ENCODE data around the gene HAUS7. TPM values are rescaled to one million over a fixed set of nuclear protein-coding genes. Genes with fewer than 3 reads are reported as not detected.

Gene HAUS7
- total RNA-seq, 4 donors from 2014 or later, result 7.0 to 34.8 (median 12.4) TPM

DNA sequence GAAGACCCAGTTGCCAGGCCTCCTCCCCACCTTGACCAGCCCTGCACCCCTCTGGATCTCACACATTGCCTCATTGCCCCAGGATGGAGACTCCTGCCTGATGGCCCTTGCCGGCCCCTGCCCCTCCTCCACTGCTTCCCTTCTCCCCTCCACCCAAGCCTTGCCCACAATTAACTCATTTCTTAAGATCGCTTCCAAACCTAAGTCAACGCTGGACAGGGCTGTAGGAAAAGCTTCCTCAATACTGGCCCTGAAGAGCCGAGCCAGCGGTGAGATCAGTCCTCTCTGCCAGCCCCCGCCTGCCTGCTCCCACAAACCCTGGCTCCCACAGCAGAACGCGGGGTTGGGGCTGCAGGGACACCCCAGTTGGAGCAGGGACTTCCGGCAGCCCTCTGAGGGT, 7.5 kb upstream of the HAUS7 start:
- WGBS, 2 donors (ENCODE audit: low coverage in 1 of 2), result 83% methylated on average over 9 of the region's 9 CpGs; no CpG with 5 or more reads in 1 of the 2 donors
- intact Hi-C loops (cut with DNase I; ENCODE audit: low total_unique reads), result no loop called here

DNA sequence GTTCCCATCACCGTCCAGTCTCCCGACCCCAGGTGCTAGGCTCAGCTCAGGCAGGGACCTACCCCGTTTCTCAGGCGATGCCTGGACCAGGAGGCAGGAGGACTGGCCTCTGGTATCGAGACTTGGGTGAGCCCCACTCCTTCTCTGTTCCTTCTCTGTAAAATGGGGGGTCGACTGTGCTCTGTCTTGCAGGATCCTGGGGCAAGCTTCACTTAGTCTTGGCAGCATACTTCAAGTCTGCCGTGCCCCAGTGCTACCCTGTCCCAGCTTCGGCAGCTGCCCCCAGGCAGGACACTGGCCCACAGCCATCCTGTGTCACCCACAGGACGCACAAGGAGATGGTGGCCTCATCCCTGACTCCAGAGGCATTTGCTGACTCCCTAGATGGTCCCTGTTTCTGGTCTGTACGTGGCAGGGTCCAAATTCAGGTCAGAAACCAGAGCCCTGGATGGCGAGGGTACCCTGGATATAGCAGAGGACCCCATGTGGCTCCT, 7.0 kb upstream of the HAUS7 start:
- no peak overlapping the region for H3K27ac ChIP-seq
- in situ Hi-C loops (cut with MboI; ENCODE audit: low pct_ligation_motif_present in 1 of 4, low pct_unique_long_range_greater_than_20kb in 1 of 4, low sequenced_read_pairs in 3 of 4) (no loop called here), intact Hi-C loops (cut with DNase I; ENCODE audit: low total_unique reads) (no loop called here)
- TF ChIP-seq POLR2AphosphoS5 (IDR thresholded peaks at IDR 0.05) (no peak), EP300 (IDR thresholded peaks at IDR 0.05; ENCODE audit: low read depth) (no peak), POLR2A (IDR thresholded peaks at IDR 0.05) (no peak)
- TF ChIP-seq, protein P1, sequence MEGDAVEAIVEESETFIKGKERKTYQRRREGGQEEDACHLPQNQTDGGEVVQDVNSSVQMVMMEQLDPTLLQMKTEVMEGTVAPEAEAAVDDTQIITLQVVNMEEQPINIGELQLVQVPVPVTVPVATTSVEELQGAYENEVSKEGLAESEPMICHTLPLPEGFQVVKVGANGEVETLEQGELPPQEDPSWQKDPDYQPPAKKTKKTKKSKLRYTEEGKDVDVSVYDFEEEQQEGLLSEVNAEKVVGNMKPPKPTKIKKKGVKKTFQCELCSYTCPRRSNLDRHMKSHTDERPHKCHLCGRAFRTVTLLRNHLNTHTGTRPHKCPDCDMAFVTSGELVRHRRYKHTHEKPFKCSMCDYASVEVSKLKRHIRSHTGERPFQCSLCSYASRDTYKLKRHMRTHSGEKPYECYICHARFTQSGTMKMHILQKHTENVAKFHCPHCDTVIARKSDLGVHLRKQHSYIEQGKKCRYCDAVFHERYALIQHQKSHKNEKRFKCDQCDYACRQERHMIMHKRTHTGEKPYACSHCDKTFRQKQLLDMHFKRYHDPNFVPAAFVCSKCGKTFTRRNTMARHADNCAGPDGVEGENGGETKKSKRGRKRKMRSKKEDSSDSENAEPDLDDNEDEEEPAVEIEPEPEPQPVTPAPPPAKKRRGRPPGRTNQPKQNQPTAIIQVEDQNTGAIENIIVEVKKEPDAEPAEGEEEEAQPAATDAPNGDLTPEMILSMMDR (IDR thresholded peaks at IDR 0.05), result no peak
- H3K4me3 ChIP-seq, result no peak overlapping the region
- H3K4me1 ChIP-seq, result peaks cover 0 to 5% (median 0%) of the 10 kb centered on the region in 4 donors
- H3K9me3 ChIP-seq, result no peaks in the 10 kb centered on the region
- no peak for DNase-seq
- H3K36me3 ChIP-seq, result no peaks in the 10 kb centered on the region
- 75% methylated on average over 8 of the region's 11 CpGs; no CpG with 5 or more reads in 1 of the 2 donors for WGBS, 2 donors (ENCODE audit: low coverage in 1 of 2)
- peaks cover 4% of the 10 kb centered on the region for H3K27me3 ChIP-seq

More for the DNA sequence above, 7.5 kb upstream of the HAUS7 start:
- Histone ChIP-seq H3K27ac (no peak overlapping the region), H3K4me1 (peaks cover 0 to 5% (median 0%) of the 10 kb centered on the region in 4 donors), H3K27me3 (peaks cover 4% of the 10 kb centered on the region), H3K36me3 (no peaks in the 10 kb centered on the region), H3K9me3 (no peaks in the 10 kb centered on the region), H3K4me3 (no peak overlapping the region)
- TF ChIP-seq POLR2AphosphoS5 (IDR thresholded peaks at IDR 0.05), result no peak
- TF ChIP-seq, protein P1 (IDR thresholded peaks at IDR 0.05), result no peak
- TF ChIP-seq POLR2A (IDR thresholded peaks at IDR 0.05), result no peak
- TF ChIP-seq EP300 (IDR thresholded peaks at IDR 0.05; ENCODE audit: low read depth), result no peak
- in situ Hi-C loops (cut with MboI; ENCODE audit: low pct_ligation_motif_present in 1 of 4, low pct_unique_long_range_greater_than_20kb in 1 of 4, low sequenced_read_pairs in 3 of 4), result no loop called here
- DNase-seq, result no peak

DNA sequence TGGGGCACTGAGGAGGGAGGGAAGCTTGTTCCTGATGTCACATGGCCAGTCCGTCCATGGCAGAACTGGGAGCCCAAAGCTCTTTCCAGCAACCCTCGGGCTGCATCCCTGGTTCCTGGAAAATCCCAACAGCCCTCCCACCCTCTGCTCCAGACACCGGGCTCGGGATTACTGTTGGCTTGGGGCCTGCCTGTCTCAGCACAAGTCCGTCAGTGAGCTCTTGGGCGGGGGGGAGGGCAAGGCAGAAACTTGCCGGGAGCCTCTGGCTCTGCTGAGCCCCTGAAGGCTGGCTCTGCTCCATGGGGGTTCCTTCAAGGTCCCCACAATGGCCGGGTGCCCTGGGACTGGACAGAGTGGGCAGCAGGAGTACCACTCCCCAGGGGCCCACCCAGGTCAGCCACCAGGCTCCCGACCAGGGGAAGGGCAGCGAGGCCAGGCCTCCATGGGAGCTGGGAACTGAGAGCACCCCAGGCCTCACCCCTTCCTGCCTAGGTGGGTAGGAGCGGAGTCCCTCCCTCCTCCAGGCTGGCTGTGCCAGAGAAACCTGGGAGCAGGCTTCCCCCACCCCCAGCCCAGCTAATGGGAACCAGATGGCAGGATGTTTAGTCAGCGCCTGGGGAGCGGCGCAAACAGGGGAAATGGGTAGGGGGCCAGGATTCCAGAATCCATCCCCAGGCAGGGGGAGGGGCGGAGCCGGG, 6.4 kb upstream of the HAUS7 start:
- Histone ChIP-seq H3K36me3 (no peaks in the 10 kb centered on the region), H3K4me1 (peaks cover 0 to 5% (median 0%) of the 10 kb centered on the region in 4 donors), H3K4me3 (no peak overlapping the region), H3K27ac (no peak overlapping the region), H3K9me3 (no peaks in the 10 kb centered on the region), H3K27me3 (peaks cover 4% of the 10 kb centered on the region)
- 90% methylated on average over 4 of the region's 16 CpGs; no CpG with 5 or more reads in 1 of the 2 donors for WGBS, 2 donors (ENCODE audit: low coverage in 1 of 2)
- intact Hi-C loops (cut with DNase I; ENCODE audit: low total_unique reads), result no loop called here
- TF ChIP-seq, protein P1 (IDR thresholded peaks at IDR 0.05), result no peak
- TF ChIP-seq POLR2AphosphoS5 (IDR thresholded peaks at IDR 0.05) (no peak), POLR2A (IDR thresholded peaks at IDR 0.05) (no peak), EP300 (IDR thresholded peaks at IDR 0.05; ENCODE audit: low read depth) (no peak)
- in situ Hi-C loops (cut with MboI; ENCODE audit: low pct_ligation_motif_present in 1 of 4, low pct_unique_long_range_greater_than_20kb in 1 of 4, low sequenced_read_pairs in 3 of 4), result no loop called here
- DNase-seq, result no peak

DNA sequence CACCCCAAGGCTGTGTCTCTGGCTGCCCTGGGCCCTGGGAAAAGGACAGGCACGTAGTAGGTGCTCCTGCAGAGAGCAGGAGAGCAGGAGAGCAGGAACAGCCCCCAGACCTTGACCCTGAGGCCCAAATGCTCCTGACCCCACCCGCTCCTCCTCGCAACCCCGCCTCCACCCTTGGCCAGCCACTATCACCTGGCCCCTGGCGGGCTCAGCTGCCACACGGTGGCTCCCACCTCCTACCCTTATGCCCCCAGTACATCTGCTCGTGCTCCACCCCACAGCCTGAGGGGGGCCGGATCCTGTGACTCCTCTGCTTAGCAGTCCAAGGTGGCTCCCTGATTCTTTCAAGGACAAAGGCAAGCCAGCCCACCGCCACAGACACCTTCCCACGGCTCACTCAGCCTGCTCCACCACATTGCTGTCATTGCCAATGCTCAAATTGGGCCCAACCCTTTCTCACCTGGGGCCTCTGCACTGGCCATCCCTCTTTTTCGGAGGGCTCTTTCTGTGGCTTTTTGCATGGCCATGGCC, 5.4 kb upstream of the HAUS7 start:
- Histone ChIP-seq H3K27me3 (peaks cover 4% of the 10 kb centered on the region), H3K36me3 (no peaks in the 10 kb centered on the region), H3K4me3 (no peak overlapping the region), H3K27ac (no peak overlapping the region), H3K9me3 (no peaks in the 10 kb centered on the region), H3K4me1 (peaks cover 0 to 5% (median 0%) of the 10 kb centered on the region in 4 donors)
- no peak for TF ChIP-seq POLR2A (IDR thresholded peaks at IDR 0.05)
- TF ChIP-seq, protein P1 (IDR thresholded peaks at IDR 0.05), result no peak
- no peak for TF ChIP-seq EP300 (IDR thresholded peaks at IDR 0.05; ENCODE audit: low read depth)
- TF ChIP-seq POLR2AphosphoS5 (IDR thresholded peaks at IDR 0.05), result no peak
- WGBS, 2 donors (ENCODE audit: low coverage in 1 of 2), result 79% methylated on average over 11 of the region's 11 CpGs; no CpG with 5 or more reads in 1 of the 2 donors
- intact Hi-C loops (cut with DNase I; ENCODE audit: low total_unique reads) (no loop called here), in situ Hi-C loops (cut with MboI; ENCODE audit: low pct_ligation_motif_present in 1 of 4, low pct_unique_long_range_greater_than_20kb in 1 of 4, low sequenced_read_pairs in 3 of 4) (no loop called here)
- DNase-seq, result no peak

All from transverse colon (tissue), 4 donors.